Right cardiac atrium (tissue), 5 donors: Measurements from ENCODE around the gene CCDC60. TPM values are rescaled to one million over a fixed set of nuclear protein-coding genes. Genes with fewer than 3 reads are reported as not detected.
A peak's percentile ranks its signal among the peaks of the same experiment; 100 is the strongest.

Source experiments
- ATAC-seq, 2 donors: fragments of 200-7000 bp; cut with Tn5 transposase; one replicate each; pipeline versions ENCODE4 v1.8.0 to v1.9.1; 2020; ENCODE audit warnings: moderate library complexity in 2 of 2, mild to moderate bottlenecking in 1 of 2
- DNase-seq, 3 donors: peaks; one replicate each; pipeline ENCODE4 v3.0.0-alpha.2; 2020
- H3K27ac ChIP-seq: one replicate; pipeline ENCODE4 v1.5.1; 2013; ENCODE audit warnings: mild to moderate bottlenecking, low read length, control low read depth, moderate library complexity
- H3K27me3 ChIP-seq: one replicate; pipeline ENCODE4 v1.6.1; 2013; ENCODE audit not compliant: control insufficient read depth, insufficient read depth
- H3K4me1 ChIP-seq: one replicate; pipeline ENCODE4 v1.6.1; 2013; ENCODE audit warnings: low read length; ENCODE audit not compliant: control insufficient read depth, insufficient read depth
- H3K4me3 ChIP-seq: one replicate; pipeline ENCODE4 v1.5.1; 2013; ENCODE audit warnings: low read length, control low read depth
- H3K9me3 ChIP-seq: one replicate; pipeline ENCODE4 v1.6.1; 2013; ENCODE audit warnings: low read length; ENCODE audit not compliant: control insufficient read depth
- WGBS: extraction: QIAGEN DNeasy Blood & Tissue Kit; methylation state at CpG from one replicate; pipeline ENCODE4 v1.1.7; 2013; 5-methylcytosine and 5-hydroxymethylcytosine counted together
- intact Hi-C, 4 donors: fragments of 100-400 bp; cut with DNase I; formaldehyde crosslinking; loops; one replicate each; pipeline versions ENCODE4 v1.11.0 to v1.14.0; 2022 to 2023
- polyA plus RNA-seq: library from polyadenylated mRNA; stranded (reverse); fragments of 200-250 nt; gene quantifications from one replicate; pipeline ENCODE4 v1.2.3, GENCODE V29; 2013
- total RNA-seq, 4 donors: library from RNA; stranded (reverse); fragmentation: NEBNext Ultra II Directional; extraction: Animal tissue kit (Norgen Biotek cat#: 25700); gene quantifications; one replicate each; pipeline ENCODE4 v1.2.1, GENCODE V29; 2021
- donor health status: healthy with polysubstance abuse.
- donor health status: DM: no; HTN: yes; CAD: no.
- donor health status: DM: no; HTN: no; CAD: no.
- donor health status: DM: no; HTN: yes; CAD: no; lungs with severe emphysema.
- donor health status: DM: yes; HTN: yes; CAD: no.

Gene CCDC60
- total and polyA plus RNA-seq, 5 donors, result 0.07 to 0.20 (median 0.14) TPM

GRCh38 chr12:119446459-119446858 is 111.9 kb downstream of the CCDC60 start:
- Histone ChIP-seq H3K4me3 (no peak overlapping the region), H3K27me3 (no peaks in the 10 kb centered on the region), H3K4me1 (no peaks in the 10 kb centered on the region), H3K9me3 (no peaks in the 10 kb centered on the region), H3K27ac (no peak overlapping the region)
- DNase-seq, result no peak
- ATAC-seq, result no peak
- 37% methylated on average over 3 of the region's 3 CpGs for WGBS
- intact Hi-C loops, result loop anchor here in 2 of 4 donors (2.0 to 5.0 kb wide), 2 partner anchors 96 to 98 kb away; no protein-coding TSS in a partner anchor

- intact Hi-C loops, result loop anchor here in 2 of 4 donors (2.0 to 5.0 kb wide), 2 partner anchors 95 to 98 kb away; no protein-coding TSS in a partner anchor
- WGBS, result 59% methylated on average over 7 of the region's 7 CpGs
Observed at GRCh38 chr12:119447126-119447525, 112.6 kb downstream of the CCDC60 start.

GRCh38 chr12:119447618-119448017 is 113.1 kb downstream of the CCDC60 start:
- 72% methylated on average over 8 of the region's 8 CpGs for WGBS
- ATAC-seq, result no peak
- no peaks in the 10 kb centered on the region for H3K4me1 ChIP-seq
- H3K4me3 ChIP-seq, result no peak overlapping the region
- intact Hi-C loops, result loop anchor here in 2 of 4 donors (2.0 to 5.0 kb wide), 2 partner anchors 95 to 97 kb away; no protein-coding TSS in a partner anchor
- H3K27me3 ChIP-seq, result no peaks in the 10 kb centered on the region
- H3K27ac ChIP-seq, result no peak overlapping the region
- H3K9me3 ChIP-seq, result no peaks in the 10 kb centered on the region
- no peak for DNase-seq

More at GRCh38 chr12:119447126-119447525, 112.6 kb downstream of the CCDC60 start:
- H3K4me3 ChIP-seq, result no peak overlapping the region
- no peak for DNase-seq
- H3K4me1 ChIP-seq, result no peaks in the 10 kb centered on the region
- ATAC-seq, result no peak
- no peak overlapping the region for H3K27ac ChIP-seq
- no peaks in the 10 kb centered on the region for H3K9me3 ChIP-seq
- H3K27me3 ChIP-seq, result no peaks in the 10 kb centered on the region

GRCh38 chr12:119448611-119449131 is 114.1 kb downstream of the CCDC60 start:
- no peak overlapping the region for H3K27ac ChIP-seq
- WGBS, result 74% methylated on average over 5 of the region's 5 CpGs
- no peaks in the 10 kb centered on the region for H3K9me3 ChIP-seq
- no peak for DNase-seq
- no peaks in the 10 kb centered on the region for H3K27me3 ChIP-seq
- H3K4me3 ChIP-seq, result no peak overlapping the region
- ATAC-seq, result no peak
- intact Hi-C loops, result loop anchor here in 1 of 4 donors (5.0 kb wide), 1 partner anchor 94 kb away; no protein-coding TSS in a partner anchor
- no peaks in the 10 kb centered on the region for H3K4me1 ChIP-seq

- WGBS, result 78% methylated on average over 7 of the region's 7 CpGs
- DNase-seq, result no peak
Observed at GRCh38 chr12:119450771-119451170, 116.2 kb downstream of the CCDC60 start.

GRCh38 chr12:119456824-119457223 is 122.3 kb downstream of the CCDC60 start:
- Histone ChIP-seq H3K4me3 (no peak overlapping the region), H3K27me3 (no peaks in the 10 kb centered on the region), H3K9me3 (no peaks in the 10 kb centered on the region), H3K27ac (no peak overlapping the region), H3K4me1 (no peaks in the 10 kb centered on the region)
- no peak for ATAC-seq
- DNase-seq, result no peak
- WGBS, result 94% methylated on average over 3 of the region's 3 CpGs
- intact Hi-C loops, result no loop called here

More at GRCh38 chr12:119450771-119451170, 116.2 kb downstream of the CCDC60 start:
- Histone ChIP-seq H3K4me3 (no peak overlapping the region), H3K4me1 (no peaks in the 10 kb centered on the region), H3K27ac (no peak overlapping the region), H3K27me3 (no peaks in the 10 kb centered on the region), H3K9me3 (no peaks in the 10 kb centered on the region)
- ATAC-seq, result no peak
- intact Hi-C loops, result no loop called here

GRCh38 chr12:119457271-119457670 is 122.7 kb downstream of the CCDC60 start:
- no peak for ATAC-seq
- H3K4me3 ChIP-seq, result no peak overlapping the region
- no peaks in the 10 kb centered on the region for H3K27me3 ChIP-seq
- DNase-seq, result no peak
- H3K27ac ChIP-seq, result no peak overlapping the region
- no peaks in the 10 kb centered on the region for H3K9me3 ChIP-seq
- 68% methylated on average over 2 of the region's 2 CpGs for WGBS
- no peaks in the 10 kb centered on the region for H3K4me1 ChIP-seq
- intact Hi-C loops, result no loop called here

- intact Hi-C loops, result no loop called here
- H3K27me3 ChIP-seq, result no peaks in the 10 kb centered on the region
- H3K27ac ChIP-seq, result no peak overlapping the region
- no peak overlapping the region for H3K4me3 ChIP-seq
- DNase-seq, result no peak
- no peaks in the 10 kb centered on the region for H3K9me3 ChIP-seq
- H3K4me1 ChIP-seq, result no peaks in the 10 kb centered on the region
- ATAC-seq, result no peak
Observed at GRCh38 chr12:119459481-119459880, 125.0 kb downstream of the CCDC60 start.

GRCh38 chr12:119460876-119461275 is 126.3 kb downstream of the CCDC60 start:
- no peak overlapping the region for H3K27ac ChIP-seq
- no peaks in the 10 kb centered on the region for H3K9me3 ChIP-seq
- 89% methylated on average over 3 of the region's 3 CpGs for WGBS
- no peaks in the 10 kb centered on the region for H3K27me3 ChIP-seq
- no peaks in the 10 kb centered on the region for H3K4me1 ChIP-seq
- intact Hi-C loops, result no loop called here
- no peak overlapping the region for H3K4me3 ChIP-seq
- ATAC-seq (no peak), DNase-seq (no peak)

- 55% methylated on average over 8 of the region's 8 CpGs for WGBS
- ATAC-seq, result peak; percentile 79 to 87
Observed at GRCh38 chr12:119461636-119462214, 127.2 kb downstream of the CCDC60 start.

GRCh38 chr12:119463211-119463926 is 128.8 kb downstream of the CCDC60 start:
- ATAC-seq (peak; percentile 51 to 57), DNase-seq (no peak)
- no peaks in the 10 kb centered on the region for H3K4me1 ChIP-seq
- no peaks in the 10 kb centered on the region for H3K27me3 ChIP-seq
- H3K27ac ChIP-seq, result peak overlapping the region; percentile 57
- H3K4me3 ChIP-seq, result no peak overlapping the region
- intact Hi-C loops, result no loop called here
- no peaks in the 10 kb centered on the region for H3K9me3 ChIP-seq
- WGBS, result 71% methylated on average over 8 of the region's 8 CpGs

More at GRCh38 chr12:119461636-119462214, 127.2 kb downstream of the CCDC60 start:
- Histone ChIP-seq H3K4me1 (no peaks in the 10 kb centered on the region), H3K4me3 (no peak overlapping the region), H3K9me3 (no peaks in the 10 kb centered on the region), H3K27me3 (no peaks in the 10 kb centered on the region), H3K27ac (peak overlapping the region; percentile 76)
- intact Hi-C loops, result no loop called here
- no peak for DNase-seq
